Hepatocyte (in vitro differentiated cells): ENCODE measurements around the gene POLDIP2. TPM values are rescaled to one million over a fixed set of nuclear protein-coding genes. Genes with fewer than 3 reads are reported as not detected.

Source experiments
- DNase-seq: peaks from one replicate; pipeline ENCODE4 v3.0.0-alpha.2; 2016; ENCODE audit warnings: low spot score
- H2AFZ ChIP-seq: fragments of 200-600 bp; sonication (generic); 2 replicates; pipeline ENCODE4 v1.6.0; 2016; ENCODE audit warnings: antibody characterized with exemption, mild to moderate bottlenecking
- H3K27ac ChIP-seq: fragments of 200-600 bp; sonication (generic); 2 replicates; pipeline ENCODE4 v1.5.1; 2016; ENCODE audit warnings: mild to moderate bottlenecking
- H3K27me3 ChIP-seq: fragments of 200-600 bp; sonication (generic); 2 replicates; pipeline ENCODE4 v1.6.1; 2016
- H3K36me3 ChIP-seq: fragments of 200-600 bp; sonication (generic); replicated peaks from 2 replicates; pipeline ENCODE4 v1.5.1; 2016; ENCODE audit warnings: low read depth; ENCODE audit not compliant: insufficient read depth
- H3K4me1 ChIP-seq: fragments of 200-600 bp; sonication (generic); 2 replicates; pipeline ENCODE4 v1.5.1; 2016; ENCODE audit warnings: mild to moderate bottlenecking, moderate library complexity; ENCODE audit not compliant: insufficient read depth
- H3K4me2 ChIP-seq: fragments of 200-600 bp; sonication (generic); 2 replicates; pipeline ENCODE4 v1.6.0; 2016
- H3K4me3 ChIP-seq: fragments of 200-600 bp; sonication (generic); 2 replicates; pipeline ENCODE4 v1.5.1; 2016; ENCODE audit warnings: mild to moderate bottlenecking
- H3K79me2 ChIP-seq: fragments of 200-600 bp; sonication (generic); 2 replicates; pipeline ENCODE4 v1.6.0; 2017; ENCODE audit warnings: mild to moderate bottlenecking
- H3K9me2 ChIP-seq: fragments of 200-600 bp; sonication (generic); replicated peaks from 2 replicates; pipeline ENCODE4 v1.6.0; 2017; ENCODE audit warnings: mild to moderate bottlenecking; ENCODE audit not compliant: insufficient read depth
- H3K9me3 ChIP-seq: fragments of 200-600 bp; sonication (generic); 2 replicates; pipeline ENCODE4 v1.5.1; 2016; ENCODE audit warnings: low read depth, mild to moderate bottlenecking
- H4K20me1 ChIP-seq: fragments of 200-600 bp; sonication (generic); 2 replicates; pipeline ENCODE4 v1.6.0; 2016; ENCODE audit warnings: mild to moderate bottlenecking; ENCODE audit not compliant: insufficient read depth, poor library complexity, severe bottlenecking
- EZH2 ChIP-seq: fragments of 200-600 bp; sonication (generic); IDR thresholded peaks from 2 replicates; pipeline ENCODE4 v1.6.1; 2016; ENCODE audit warnings: antibody characterized with exemption, mild to moderate bottlenecking, borderline replicate concordance
- EZH2phosphoT487 ChIP-seq: fragments of 200-600 bp; sonication (generic); IDR thresholded peaks from one replicate; pipeline ENCODE4 v1.6.1; 2018; ENCODE audit warnings: antibody characterized with exemption, mild to moderate bottlenecking, low read depth, moderate library complexity; ENCODE audit not compliant: unreplicated experiment, severe bottlenecking
- WGBS: methylation state at CpG from one replicate; pipeline ENCODE4 v1.1.6; 2016; ENCODE audit warnings: low lambda C conversion rate; ENCODE audit errors: missing lambda C conversion rate; 5-methylcytosine and 5-hydroxymethylcytosine counted together
- polyA plus RNA-seq: library from polyadenylated mRNA; unstranded; fragments of >200 nt; fragmentation: Nextera tagmentation; extraction: Ambion mirVana; gene quantifications from 2 replicates; pipeline ENCODE4 v1.2.1, GENCODE V29; 2016
- total RNA-seq: library from RNA; depleted of rRNA; stranded (reverse); fragments of >200 nt; gene quantifications from 2 replicates; pipeline ENCODE4 v1.2.3, GENCODE V29; 2014
- TF ChIP-seq, protein P1 (sequence below): fragments of 200-600 bp; sonication (generic); IDR thresholded peaks from 2 replicates; pipeline ENCODE4 v1.5.1; 2016; ENCODE audit warnings: antibody characterized with exemption, mild to moderate bottlenecking; ENCODE audit not compliant: poor library complexity

Gene POLDIP2
- total and polyA plus RNA-seq, 2 experiments from 2014 or later, result 82.9 to 122 TPM

DNA sequence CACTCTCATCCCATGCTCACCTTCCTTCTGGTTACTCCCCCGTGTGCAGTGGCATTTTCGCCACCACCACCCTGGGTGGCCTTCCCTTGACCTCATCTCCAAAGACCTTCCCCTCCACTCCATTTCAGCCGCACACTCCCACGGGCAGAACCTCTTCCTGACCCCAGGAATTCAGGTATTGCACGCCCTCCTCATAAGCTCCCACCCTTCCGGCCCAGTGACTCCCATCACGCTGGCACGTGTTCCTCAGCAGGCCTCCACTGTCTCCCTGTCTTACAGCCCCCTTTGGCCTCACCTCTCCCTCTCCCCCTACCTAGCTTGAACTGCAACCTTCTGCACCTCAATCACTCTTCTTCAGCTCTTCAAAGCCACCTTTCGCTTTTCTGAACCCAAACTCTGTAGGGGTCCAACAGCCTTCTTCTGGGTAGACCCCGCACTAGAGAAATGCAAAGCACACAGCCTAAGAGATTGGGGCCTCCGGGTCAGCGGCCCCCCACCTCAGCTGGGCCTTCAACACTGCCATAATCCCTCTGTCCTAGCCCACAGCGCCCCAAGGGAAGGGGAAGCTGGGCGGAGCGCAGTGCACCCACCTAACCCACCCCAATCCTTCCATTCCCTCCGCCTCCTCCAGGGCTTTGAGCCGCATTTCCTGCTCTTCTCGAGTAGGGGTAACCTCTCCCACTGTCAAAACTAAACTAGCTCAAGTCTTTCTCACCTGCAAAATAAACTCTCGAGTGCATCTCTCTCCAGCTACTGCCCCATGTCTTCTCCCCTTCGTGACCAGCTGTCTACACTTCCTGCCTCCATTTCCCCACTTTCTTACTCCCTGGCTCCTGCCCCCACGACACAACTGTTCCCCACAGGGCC, 40.0 kb downstream of the POLDIP2 start:
- Histone ChIP-seq H3K36me3 (no peaks in the 10 kb centered on the region), H2AFZ (no peak overlapping the region), H3K79me2 (peaks cover 27% of the 10 kb centered on the region), H3K4me2 (peak overlapping the region; percentile 84), H4K20me1 (no peaks in the 10 kb centered on the region), H3K4me3 (no peak overlapping the region), H3K27ac (no peak overlapping the region), H3K9me2 (no peaks in the 10 kb centered on the region), H3K4me1 (peaks cover 23% of the 10 kb centered on the region), H3K27me3 (no peaks in the 10 kb centered on the region), H3K9me3 (no peaks in the 10 kb centered on the region)
- TF ChIP-seq, protein P1, sequence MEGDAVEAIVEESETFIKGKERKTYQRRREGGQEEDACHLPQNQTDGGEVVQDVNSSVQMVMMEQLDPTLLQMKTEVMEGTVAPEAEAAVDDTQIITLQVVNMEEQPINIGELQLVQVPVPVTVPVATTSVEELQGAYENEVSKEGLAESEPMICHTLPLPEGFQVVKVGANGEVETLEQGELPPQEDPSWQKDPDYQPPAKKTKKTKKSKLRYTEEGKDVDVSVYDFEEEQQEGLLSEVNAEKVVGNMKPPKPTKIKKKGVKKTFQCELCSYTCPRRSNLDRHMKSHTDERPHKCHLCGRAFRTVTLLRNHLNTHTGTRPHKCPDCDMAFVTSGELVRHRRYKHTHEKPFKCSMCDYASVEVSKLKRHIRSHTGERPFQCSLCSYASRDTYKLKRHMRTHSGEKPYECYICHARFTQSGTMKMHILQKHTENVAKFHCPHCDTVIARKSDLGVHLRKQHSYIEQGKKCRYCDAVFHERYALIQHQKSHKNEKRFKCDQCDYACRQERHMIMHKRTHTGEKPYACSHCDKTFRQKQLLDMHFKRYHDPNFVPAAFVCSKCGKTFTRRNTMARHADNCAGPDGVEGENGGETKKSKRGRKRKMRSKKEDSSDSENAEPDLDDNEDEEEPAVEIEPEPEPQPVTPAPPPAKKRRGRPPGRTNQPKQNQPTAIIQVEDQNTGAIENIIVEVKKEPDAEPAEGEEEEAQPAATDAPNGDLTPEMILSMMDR, result no peak
- TF ChIP-seq EZH2, result no peak
- TF ChIP-seq EZH2phosphoT487, result no peak
- 89% methylated on average over 21 of the region's 21 CpGs for WGBS
- no peak for DNase-seq

GRCh38 chr17:28315846-28316705, 41.3 kb downstream of the POLDIP2 start:
- no peak for DNase-seq
- TF ChIP-seq EZH2 (no peak), EZH2phosphoT487 (no peak)
- TF ChIP-seq, protein P1, result no peak
- Histone ChIP-seq H4K20me1 (no peaks in the 10 kb centered on the region), H3K4me3 (no peak overlapping the region), H3K9me3 (no peaks in the 10 kb centered on the region), H3K9me2 (no peaks in the 10 kb centered on the region), H3K27ac (no peak overlapping the region), H3K4me2 (no peak overlapping the region), H2AFZ (no peak overlapping the region), H3K4me1 (peaks cover 23% of the 10 kb centered on the region), H3K27me3 (no peaks in the 10 kb centered on the region), H3K36me3 (no peaks in the 10 kb centered on the region), H3K79me2 (peaks cover 14% of the 10 kb centered on the region)
- 91% methylated on average over 4 of the region's 4 CpGs for WGBS

GRCh38 chr17:28313841-28314240, 43.5 kb downstream of the POLDIP2 start:
- H3K9me3 ChIP-seq, result no peaks in the 10 kb centered on the region
- 96% methylated on average over 2 of the region's 2 CpGs for WGBS
- peaks cover 9% of the 10 kb centered on the region for H3K4me1 ChIP-seq
- no peaks in the 10 kb centered on the region for H4K20me1 ChIP-seq
- H3K36me3 ChIP-seq, result no peaks in the 10 kb centered on the region
- no peak for DNase-seq
- no peak overlapping the region for H3K4me3 ChIP-seq
- TF ChIP-seq EZH2 (no peak), EZH2phosphoT487 (no peak)
- TF ChIP-seq, protein P1, result no peak
- H3K4me2 ChIP-seq, result no peak overlapping the region
- no peaks in the 10 kb centered on the region for H3K9me2 ChIP-seq
- no peaks in the 10 kb centered on the region for H3K27me3 ChIP-seq
- H3K79me2 ChIP-seq, result no peaks in the 10 kb centered on the region
- H2AFZ ChIP-seq, result no peak overlapping the region
- H3K27ac ChIP-seq, result no peak overlapping the region
